ENCODE results near the gene HECW1.
"Not testable (repeated sequence)": the region's sequence is repeated elsewhere in the genome, so short reads cannot be mapped to it uniquely, and the experiment has no call there.

The HECW1 gene

GRCh38 chr7:43475983-43476382 is 363.5 kb downstream of the HECW1 start:
- DNase-seq (ENCODE audit: low read depth), result no peak
- no peak overlapping the region for H3K4me3 ChIP-seq (ENCODE audit: low read depth, low read length)

GRCh38 chr7:43476896-43477295 is 364.4 kb downstream of the HECW1 start:
- H3K4me3 ChIP-seq (ENCODE audit: low read depth, low read length), result no peak overlapping the region
- DNase-seq (ENCODE audit: low read depth), result no peak

GRCh38 chr7:43479042-43479441 is 366.6 kb downstream of the HECW1 start:
- no peak overlapping the region for H3K4me3 ChIP-seq (ENCODE audit: low read depth, low read length)
- no peak for DNase-seq (ENCODE audit: low read depth)

GRCh38 chr7:43479543-43479942 is 367.1 kb downstream of the HECW1 start:
- no peak overlapping the region for H3K4me3 ChIP-seq (ENCODE audit: low read depth, low read length)
- no peak for DNase-seq (ENCODE audit: low read depth)

GRCh38 chr7:43480581-43480980 is 368.1 kb downstream of the HECW1 start:
- no peak for DNase-seq (ENCODE audit: low read depth)

GRCh38 chr7:43481902-43482678 is 369.6 kb downstream of the HECW1 start:
- DNase-seq (ENCODE audit: low read depth), result no peak

More at GRCh38 chr7:43480581-43480980, 368.1 kb downstream of the HECW1 start:
- H3K4me3 ChIP-seq (ENCODE audit: low read depth, low read length), result no peak overlapping the region

GRCh38 chr7:43482679-43483252 is 370.3 kb downstream of the HECW1 start:
- DNase-seq (ENCODE audit: low read depth), result no peak
- no peak overlapping the region for H3K4me3 ChIP-seq (ENCODE audit: low read depth, low read length)

More at GRCh38 chr7:43481902-43482678, 369.6 kb downstream of the HECW1 start:
- H3K4me3 ChIP-seq (ENCODE audit: low read depth, low read length), result no peak overlapping the region

GRCh38 chr7:43484678-43485395 is 372.4 kb downstream of the HECW1 start:
- no peak overlapping the region for H3K4me3 ChIP-seq (ENCODE audit: low read depth, low read length)
- DNase-seq (ENCODE audit: low read depth), result no peak

GRCh38 chr7:43485580-43485979 is 373.1 kb downstream of the HECW1 start:
- no peak for DNase-seq (ENCODE audit: low read depth)
- H3K4me3 ChIP-seq (ENCODE audit: low read depth, low read length), result no peak overlapping the region

GRCh38 chr7:43486008-43486407 is 373.6 kb downstream of the HECW1 start:
- not testable (repeated sequence) for H3K4me3 ChIP-seq (ENCODE audit: low read depth, low read length); DNase-seq (ENCODE audit: low read depth)

GRCh38 chr7:43486634-43487033 is 374.2 kb downstream of the HECW1 start:
- no peak for DNase-seq (ENCODE audit: low read depth)
- no peak overlapping the region for H3K4me3 ChIP-seq (ENCODE audit: low read depth, low read length)

- no peak for DNase-seq (ENCODE audit: low read depth)
- no peak overlapping the region for H3K4me3 ChIP-seq (ENCODE audit: low read depth, low read length)
Measured at GRCh38 chr7:43487731-43488073, 375.3 kb downstream of the HECW1 start.

GRCh38 chr7:43489257-43489656 is 376.8 kb downstream of the HECW1 start:
- DNase-seq (ENCODE audit: low read depth), result no peak
- no peak overlapping the region for H3K4me3 ChIP-seq (ENCODE audit: low read depth, low read length)

GRCh38 chr7:43490016-43490415 is 377.6 kb downstream of the HECW1 start:
- no peak overlapping the region for H3K4me3 ChIP-seq (ENCODE audit: low read depth, low read length)

GRCh38 chr7:43491123-43491522 is 378.7 kb downstream of the HECW1 start:
- DNase-seq (ENCODE audit: low read depth), result no peak
- no peak overlapping the region for H3K4me3 ChIP-seq (ENCODE audit: low read depth, low read length)

More at GRCh38 chr7:43490016-43490415, 377.6 kb downstream of the HECW1 start:
- no peak for DNase-seq (ENCODE audit: low read depth)

- peak; percentile 68 for DNase-seq (ENCODE audit: low read depth)
Measured at GRCh38 chr7:43491984-43492383, 379.5 kb downstream of the HECW1 start.

GRCh38 chr7:43492896-43493295 is 380.4 kb downstream of the HECW1 start:
- no peak for DNase-seq (ENCODE audit: low read depth)
- H3K4me3 ChIP-seq (ENCODE audit: low read depth, low read length), result no peak overlapping the region

More at GRCh38 chr7:43491984-43492383, 379.5 kb downstream of the HECW1 start:
- H3K4me3 ChIP-seq (ENCODE audit: low read depth, low read length), result no peak overlapping the region

- H3K4me3 ChIP-seq (ENCODE audit: low read depth, low read length), result no peak overlapping the region
- DNase-seq (ENCODE audit: low read depth), result no peak
Measured at GRCh38 chr7:43495572-43495971, 383.1 kb downstream of the HECW1 start.

- DNase-seq (ENCODE audit: low read depth), result no peak
Measured at GRCh38 chr7:43496596-43496995, 384.1 kb downstream of the HECW1 start.

GRCh38 chr7:43501870-43502269 is 389.4 kb downstream of the HECW1 start:
- peak; percentile 44 for DNase-seq (ENCODE audit: low read depth)
- H3K4me3 ChIP-seq (ENCODE audit: low read depth, low read length), result no peak overlapping the region

More at GRCh38 chr7:43496596-43496995, 384.1 kb downstream of the HECW1 start:
- no peak overlapping the region for H3K4me3 ChIP-seq (ENCODE audit: low read depth, low read length)

All from skeletal muscle cell (primary cell).